Tibial nerve (tissue), 4 donors: ENCODE results near the gene ZNF490. TPM values are rescaled to one million over a fixed set of nuclear protein-coding genes. Genes with fewer than 3 reads are reported as not detected.

Experiments used
- DNase-seq, 2 donors: peaks; one replicate each; pipeline ENCODE4 v3.0.0-alpha.2; 2019; ENCODE audit warnings: low spot score in 2 of 2
- H3K27ac ChIP-seq, 4 donors: fragments of 200-600 bp; sonication (generic) in 3 of 4; one replicate each; pipeline ENCODE4 v1.5.1; 2017 to 2019; ENCODE audit warnings: mild to moderate bottlenecking in 1 of 4
- H3K27me3 ChIP-seq, 2 donors: fragments of 200-600 bp; sonication (generic) in 1 of 2; one replicate each; pipeline versions ENCODE4 v1.5.1 to v1.6.0; 2017 to 2019
- H3K36me3 ChIP-seq, 3 donors: fragments of 200-600 bp; sonication (generic); one replicate each; pipeline ENCODE4 v1.5.1; 2018 to 2019
- H3K4me1 ChIP-seq, 4 donors: fragments of 200-600 bp; sonication (generic) in 3 of 4; one replicate each; pipeline ENCODE4 v1.5.1; 2017 to 2019
- H3K4me3 ChIP-seq, 4 donors: fragments of 200-600 bp; sonication (generic) in 3 of 4; one replicate each; pipeline ENCODE4 v1.5.1; 2017 to 2019; ENCODE audit warnings: mild to moderate bottlenecking in 1 of 4, moderate library complexity in 1 of 4
- H3K9me3 ChIP-seq, 4 donors: fragments of 200-600 bp; sonication (generic) in 3 of 4; one replicate each; pipeline ENCODE4 v1.5.1; 2017 to 2019
- EP300 ChIP-seq, 2 donors: sonication (generic); formaldehyde crosslinking; IDR thresholded peaks; one replicate each; pipeline ENCODE4 v1.6.1; 2017; ENCODE audit warnings: antibody characterized with exemption in 2 of 2, mild to moderate bottlenecking in 1 of 2
- POLR2A ChIP-seq, 2 donors: fragments of 450-650 bp; IDR thresholded peaks; one replicate each; pipeline ENCODE4 v1.6.1; 2017; ENCODE audit warnings: antibody characterized with exemption in 2 of 2, mild to moderate bottlenecking in 2 of 2, moderate library complexity in 2 of 2
- WGBS, 2 donors: methylation state at CpG; one replicate each; pipeline ENCODE4 v1.1.5; 2018; 5-methylcytosine and 5-hydroxymethylcytosine counted together
- total RNA-seq, 4 donors: library from RNA; depleted of rRNA; stranded (reverse); fragments of >200 nt; gene quantifications; one replicate each; pipeline ENCODE4 v1.1.0, GENCODE V29; 2016
- TF ChIP-seq, protein P1 (sequence below), 5 experiments: fragments of 200-600 bp in 3 of 5; fragments of 450-650 bp in 2 of 5; sonication (generic) in 3 of 5; IDR thresholded peaks; one replicate each; pipeline ENCODE4 v1.5.1; 2016 to 2019; ENCODE audit warnings: antibody characterized with exemption in 5 of 5, mild to moderate bottlenecking in 3 of 5, moderate library complexity in 2 of 5

The ZNF490 gene
- total RNA-seq, 4 donors from 2014 or later: 3.1 to 6.7 (median 4.8) TPM

DNA sequence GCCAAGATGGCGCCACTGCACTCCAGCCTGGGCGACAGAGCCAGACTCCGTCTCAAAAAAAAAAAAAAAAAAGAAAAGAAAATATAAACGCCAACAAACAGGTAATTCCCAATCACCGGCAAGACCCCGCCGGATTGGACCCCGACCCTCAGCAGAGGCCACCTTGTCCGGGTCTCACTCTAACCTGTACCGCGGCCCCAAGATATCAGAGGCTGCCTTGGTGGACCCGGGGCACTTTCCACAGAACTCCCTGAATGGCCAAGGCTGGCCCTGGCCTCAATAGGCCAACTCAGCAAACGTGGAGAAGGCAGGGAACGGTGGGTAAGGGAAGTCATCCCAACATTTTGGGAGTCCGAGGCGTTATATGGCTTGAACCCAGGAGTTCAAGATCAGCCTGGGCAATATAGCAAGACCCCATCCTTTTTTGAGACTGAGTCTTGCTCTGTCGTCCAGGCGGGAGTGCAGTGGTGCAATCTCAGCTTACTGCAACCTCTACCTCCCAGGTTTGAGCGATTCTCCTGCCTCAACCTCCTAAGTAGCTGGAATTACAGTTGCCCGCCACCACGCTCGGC lies 28.1 kb upstream of the ZNF490 start:
- Histone ChIP-seq H3K27ac (no peak overlapping the region), H3K36me3 (no peaks in the 10 kb centered on the region), H3K27me3 (no peaks in the 10 kb centered on the region), H3K4me3 (no peak overlapping the region), H3K4me1 (peaks cover 0 to 10% (median 4%) of the 10 kb centered on the region in 4 donors), H3K9me3 (no peaks in the 10 kb centered on the region)
- 94 to 95% methylated on average over 22 of the region's 22 CpGs for WGBS, 2 donors
- no peak for DNase-seq
- TF ChIP-seq POLR2A (IDR thresholded peaks at IDR 0.05) (no peak), EP300 (IDR thresholded peaks at IDR 0.05) (no peak)
- TF ChIP-seq, protein P1, sequence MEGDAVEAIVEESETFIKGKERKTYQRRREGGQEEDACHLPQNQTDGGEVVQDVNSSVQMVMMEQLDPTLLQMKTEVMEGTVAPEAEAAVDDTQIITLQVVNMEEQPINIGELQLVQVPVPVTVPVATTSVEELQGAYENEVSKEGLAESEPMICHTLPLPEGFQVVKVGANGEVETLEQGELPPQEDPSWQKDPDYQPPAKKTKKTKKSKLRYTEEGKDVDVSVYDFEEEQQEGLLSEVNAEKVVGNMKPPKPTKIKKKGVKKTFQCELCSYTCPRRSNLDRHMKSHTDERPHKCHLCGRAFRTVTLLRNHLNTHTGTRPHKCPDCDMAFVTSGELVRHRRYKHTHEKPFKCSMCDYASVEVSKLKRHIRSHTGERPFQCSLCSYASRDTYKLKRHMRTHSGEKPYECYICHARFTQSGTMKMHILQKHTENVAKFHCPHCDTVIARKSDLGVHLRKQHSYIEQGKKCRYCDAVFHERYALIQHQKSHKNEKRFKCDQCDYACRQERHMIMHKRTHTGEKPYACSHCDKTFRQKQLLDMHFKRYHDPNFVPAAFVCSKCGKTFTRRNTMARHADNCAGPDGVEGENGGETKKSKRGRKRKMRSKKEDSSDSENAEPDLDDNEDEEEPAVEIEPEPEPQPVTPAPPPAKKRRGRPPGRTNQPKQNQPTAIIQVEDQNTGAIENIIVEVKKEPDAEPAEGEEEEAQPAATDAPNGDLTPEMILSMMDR (IDR thresholded peaks at IDR 0.05): no peak

DNA sequence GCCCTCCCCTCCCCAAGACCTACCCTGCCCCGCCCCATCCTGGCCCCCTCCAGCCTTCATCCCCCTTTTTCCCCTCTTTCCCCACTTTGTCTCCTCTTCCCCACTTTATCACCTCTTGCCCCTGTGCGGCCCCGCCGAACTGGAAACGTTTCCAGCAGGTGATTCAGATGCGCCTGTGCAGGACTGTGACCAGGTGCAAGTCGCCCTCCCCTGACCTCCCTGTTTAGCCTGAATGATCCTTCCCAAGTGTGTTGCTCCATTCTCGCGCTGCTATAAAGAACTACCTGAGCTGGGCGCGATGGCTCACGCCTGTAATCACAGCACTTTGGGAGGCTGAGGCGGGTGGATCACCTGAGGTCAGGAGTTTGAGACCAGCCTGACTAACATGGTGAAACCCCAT lies 26.0 kb upstream of the ZNF490 start:
- no peaks in the 10 kb centered on the region for H3K9me3 ChIP-seq
- DNase-seq: no peak
- no peak overlapping the region for H3K4me3 ChIP-seq
- H3K27me3 ChIP-seq: no peaks in the 10 kb centered on the region
- 86 to 89% methylated on average over 13 of the region's 13 CpGs for WGBS, 2 donors
- H3K27ac ChIP-seq: no peak overlapping the region
- peaks cover 0 to 13% (median 0%) of the 10 kb centered on the region in 3 donors for H3K36me3 ChIP-seq
- H3K4me1 ChIP-seq: peaks cover 0 to 10% (median 4%) of the 10 kb centered on the region in 4 donors
- TF ChIP-seq EP300 (IDR thresholded peaks at IDR 0.05): no peak

DNA sequence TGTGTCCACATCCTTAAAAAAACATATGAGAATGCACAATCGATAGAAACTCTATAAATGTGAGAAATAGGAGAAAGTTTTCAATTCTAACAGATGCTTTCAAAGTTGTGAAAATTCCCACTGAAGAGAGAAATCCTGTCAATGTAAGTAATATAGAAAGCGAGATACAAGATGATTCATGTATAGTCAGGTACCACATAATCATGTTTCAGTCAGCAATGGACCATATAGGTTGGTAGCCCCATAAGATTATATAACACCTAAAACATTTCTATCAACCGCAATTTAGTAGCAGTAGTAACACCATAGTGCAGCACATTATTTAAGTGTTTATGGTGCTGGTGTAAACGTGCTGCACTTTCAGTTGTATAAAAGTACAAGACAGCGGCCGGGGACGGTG lies 18.6 kb upstream of the ZNF490 start:
- 94 to 97% methylated on average over 7 of the region's 7 CpGs for WGBS, 2 donors
- no peak overlapping the region for H3K27ac ChIP-seq
- peaks cover 18 to 87% (median 38%) of the 10 kb centered on the region in 3 donors for H3K36me3 ChIP-seq
- TF ChIP-seq, protein P1 (IDR thresholded peaks at IDR 0.05): no peak
- no peak for TF ChIP-seq EP300 (IDR thresholded peaks at IDR 0.05)
- TF ChIP-seq POLR2A (IDR thresholded peaks at IDR 0.05): no peak
- no peaks in the 10 kb centered on the region for H3K27me3 ChIP-seq
- H3K9me3 ChIP-seq: peaks cover 0 to 25% (median 8%) of the 10 kb centered on the region in 4 donors
- no peak overlapping the region for H3K4me3 ChIP-seq
- no peak for DNase-seq
- H3K4me1 ChIP-seq: no peaks in the 10 kb centered on the region

DNA sequence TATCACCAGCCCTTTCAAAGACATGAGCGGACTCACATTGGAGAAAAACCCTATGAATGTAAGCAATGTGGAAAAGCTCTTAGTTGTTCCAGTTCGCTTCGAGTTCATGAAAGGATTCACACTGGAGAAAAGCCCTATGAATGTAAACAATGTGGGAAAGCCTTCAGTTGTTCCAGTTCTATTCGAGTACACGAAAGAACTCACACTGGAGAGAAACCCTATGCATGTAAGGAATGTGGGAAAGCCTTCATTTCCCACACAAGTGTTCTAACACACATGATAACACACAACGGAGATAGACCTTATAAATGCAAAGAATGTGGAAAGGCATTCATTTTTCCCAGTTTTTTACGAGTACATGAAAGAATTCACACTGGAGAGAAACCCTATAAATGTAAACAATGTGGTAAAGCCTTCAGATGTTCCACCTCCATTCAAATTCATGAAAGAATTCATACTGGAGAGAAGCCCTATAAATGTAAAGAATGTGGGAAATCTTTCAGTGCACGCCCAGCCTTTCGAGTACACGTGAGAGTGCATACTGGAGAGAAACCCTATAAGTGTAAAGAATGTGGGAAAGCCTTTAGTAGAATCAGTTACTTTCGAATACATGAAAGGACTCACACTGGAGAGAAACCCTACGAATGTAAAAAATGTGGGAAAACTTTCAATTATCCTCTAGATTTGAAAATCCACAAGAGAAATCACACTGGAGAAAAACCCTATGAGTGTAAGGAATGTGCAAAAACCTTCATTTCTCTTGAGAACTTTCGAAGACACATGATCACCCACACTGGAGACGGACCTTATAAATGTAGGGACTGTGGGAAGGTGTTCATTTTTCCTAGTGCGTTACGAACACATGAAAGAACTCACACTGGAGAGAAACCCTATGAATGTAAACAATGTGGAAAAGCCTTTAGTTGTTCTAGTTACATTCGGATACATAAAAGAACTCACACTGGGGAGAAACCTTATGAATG lies 17.7 kb upstream of the ZNF490 start:
- WGBS, 2 donors: 93 to 94% methylated on average over 17 of the region's 17 CpGs
- TF ChIP-seq POLR2A (IDR thresholded peaks at IDR 0.05) (no peak), EP300 (IDR thresholded peaks at IDR 0.05) (no peak)
- TF ChIP-seq, protein P1 (IDR thresholded peaks at IDR 0.05): no peak
- no peak for DNase-seq
- H3K27me3 ChIP-seq: no peaks in the 10 kb centered on the region
- H3K9me3 ChIP-seq: peaks cover 0 to 25% (median 8%) of the 10 kb centered on the region in 4 donors
- no peak overlapping the region for H3K27ac ChIP-seq
- H3K4me1 ChIP-seq: peaks cover 0 to 2% (median 0%) of the 10 kb centered on the region in 4 donors
- no peak overlapping the region for H3K4me3 ChIP-seq
- H3K36me3 ChIP-seq: peaks cover 18 to 96% (median 38%) of the 10 kb centered on the region in 3 donors

DNA sequence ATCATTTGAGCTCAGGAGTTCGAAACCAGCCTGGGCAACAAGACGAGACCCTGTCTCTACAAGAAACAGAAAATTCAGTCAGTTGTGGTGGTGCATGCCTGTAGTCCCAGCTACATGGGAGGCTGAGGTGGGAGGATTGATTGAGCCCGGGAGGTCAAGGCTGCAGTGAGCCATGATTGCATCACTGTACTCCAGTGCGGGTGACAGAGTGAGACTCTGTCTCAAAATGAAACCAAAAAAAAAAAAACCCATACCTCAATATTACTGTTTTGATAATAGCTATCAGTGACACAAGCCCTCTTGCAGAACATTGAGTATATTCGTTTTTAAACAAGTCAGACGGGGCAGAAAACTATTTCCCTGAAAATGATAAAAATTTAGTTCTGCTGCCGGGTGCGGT lies 16.3 kb upstream of the ZNF490 start:
- WGBS, 2 donors: 91 to 96% methylated on average over 8 of the region's 8 CpGs
- no peaks in the 10 kb centered on the region for H3K27me3 ChIP-seq
- no peak for DNase-seq
- H3K4me1 ChIP-seq: peaks cover 0 to 12% (median 2%) of the 10 kb centered on the region in 4 donors
- peaks cover 18 to 88% (median 38%) of the 10 kb centered on the region in 3 donors for H3K36me3 ChIP-seq
- H3K4me3 ChIP-seq: no peak overlapping the region
- no peak overlapping the region for H3K27ac ChIP-seq
- H3K9me3 ChIP-seq: peaks cover 0 to 25% (median 8%) of the 10 kb centered on the region in 4 donors
- TF ChIP-seq, protein P1 (IDR thresholded peaks at IDR 0.05): no peak
- TF ChIP-seq EP300 (IDR thresholded peaks at IDR 0.05): no peak
- no peak for TF ChIP-seq POLR2A (IDR thresholded peaks at IDR 0.05)
